CD4-positive, alpha-beta T cell treated with Interferon alpha-2 for 1 hour (primary cell): Measurements from ENCODE around the gene SMAD9.

Source experiments
- DNase-seq, 2 donors: peaks; one replicate each; pipeline ENCODE4 v3.0.0-alpha.2; 2020 to 2022

The SMAD9 gene

GRCh38 chr13:36919833-36920615, at the start of gene SMAD9:
Gene SMAD9, minus strand, starts transcription at chr13:36920238. Its CDS starts 40,549 bp downstream, at chr13:36879689.
- no peak for DNase-seq

GRCh38 chr13:36966404-36966803, 46.4 kb upstream of the SMAD9 start:
- no peak for DNase-seq

DNA sequence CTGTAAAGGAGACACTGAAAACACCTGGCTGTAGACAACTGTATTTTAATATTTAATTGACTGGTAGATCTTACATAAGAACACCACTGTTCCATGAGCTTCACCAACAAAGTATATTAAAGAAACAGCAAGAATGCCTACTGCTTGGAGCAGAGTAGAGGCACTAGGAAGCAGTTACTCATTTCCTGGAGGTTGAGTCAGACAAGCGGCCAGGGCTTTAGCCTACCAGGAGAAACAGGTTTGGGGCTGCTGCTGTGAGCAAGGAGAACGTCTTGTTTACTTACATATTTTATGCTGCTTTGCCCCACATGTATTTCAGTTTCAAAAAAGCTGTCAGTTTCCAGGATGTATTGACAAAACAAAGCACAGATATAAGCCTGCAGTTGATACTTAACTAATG, 45.7 kb upstream of the SMAD9 start:
- no peak for DNase-seq

- no peak for DNase-seq
Measured at GRCh38 chr13:36959456-36960116, 39.5 kb upstream of the SMAD9 start.

GRCh38 chr13:36954542-36954941, 34.5 kb upstream of the SMAD9 start:
- DNase-seq = no peak

- no peak for DNase-seq
Measured at GRCh38 chr13:36950920-36951319, 30.9 kb upstream of the SMAD9 start.

GRCh38 chr13:36950330-36950729, 30.3 kb upstream of the SMAD9 start:
- DNase-seq = no peak

DNA sequence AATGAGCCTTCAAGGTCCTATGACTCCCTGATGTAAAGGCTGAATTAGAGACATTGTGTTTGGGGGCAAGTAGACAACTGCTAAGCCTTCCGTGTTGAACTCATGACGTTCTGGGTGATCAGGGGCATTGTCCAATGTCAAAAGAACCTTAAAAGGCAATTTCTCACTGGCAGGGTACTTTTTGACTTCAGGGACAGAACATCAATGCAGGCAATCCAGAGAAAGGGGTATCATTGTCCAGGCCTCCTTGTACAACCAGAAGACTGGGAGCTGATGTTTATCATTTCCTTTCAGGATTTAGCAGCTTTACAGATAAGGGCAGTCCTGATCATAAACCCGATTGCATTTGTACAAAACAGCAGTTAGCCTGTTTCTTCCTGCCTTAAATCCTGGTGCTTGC, 25.0 kb upstream of the SMAD9 start:
- no peak for DNase-seq

DNA sequence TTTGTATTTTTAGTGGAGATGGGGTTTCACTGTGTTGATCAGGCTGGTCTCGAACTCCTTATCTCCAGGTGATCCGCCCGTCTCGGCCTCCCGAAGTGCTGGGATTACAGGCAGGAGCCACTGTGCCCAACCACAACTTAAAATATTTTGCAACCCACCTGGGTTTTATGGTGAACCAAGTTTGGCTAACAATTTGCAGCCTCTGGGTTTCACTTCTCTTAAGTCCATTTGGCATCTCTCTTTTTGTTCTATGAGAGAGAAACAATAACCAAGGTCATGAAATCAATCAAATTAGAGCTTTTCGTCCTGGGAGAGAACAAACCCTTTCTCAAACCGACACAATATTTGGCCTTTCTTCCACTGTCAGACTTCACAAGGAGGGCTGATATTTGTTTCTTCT, 5.6 kb upstream of the SMAD9 start:
- DNase-seq = no peak

DNA sequence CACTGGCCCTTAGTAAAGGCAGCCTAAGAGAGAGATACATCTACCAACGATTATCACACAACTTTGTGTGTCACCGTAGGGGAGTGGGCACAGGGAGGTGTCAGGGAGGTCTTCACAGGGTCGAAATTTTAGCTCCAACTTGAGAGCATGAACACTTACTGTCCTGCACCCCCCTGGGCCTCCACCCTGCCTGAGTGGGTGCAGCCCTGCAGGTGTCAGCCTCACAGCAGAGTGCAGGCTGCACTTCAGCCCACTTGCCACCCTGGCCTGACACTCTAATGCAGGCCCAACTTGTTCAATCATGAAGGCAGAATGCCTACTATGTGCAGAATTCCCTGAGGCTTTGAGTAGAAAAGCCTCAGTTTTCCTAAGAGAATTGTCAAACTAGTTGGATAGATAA, 4.0 kb upstream of the SMAD9 start:
- DNase-seq = no peak

DNA sequence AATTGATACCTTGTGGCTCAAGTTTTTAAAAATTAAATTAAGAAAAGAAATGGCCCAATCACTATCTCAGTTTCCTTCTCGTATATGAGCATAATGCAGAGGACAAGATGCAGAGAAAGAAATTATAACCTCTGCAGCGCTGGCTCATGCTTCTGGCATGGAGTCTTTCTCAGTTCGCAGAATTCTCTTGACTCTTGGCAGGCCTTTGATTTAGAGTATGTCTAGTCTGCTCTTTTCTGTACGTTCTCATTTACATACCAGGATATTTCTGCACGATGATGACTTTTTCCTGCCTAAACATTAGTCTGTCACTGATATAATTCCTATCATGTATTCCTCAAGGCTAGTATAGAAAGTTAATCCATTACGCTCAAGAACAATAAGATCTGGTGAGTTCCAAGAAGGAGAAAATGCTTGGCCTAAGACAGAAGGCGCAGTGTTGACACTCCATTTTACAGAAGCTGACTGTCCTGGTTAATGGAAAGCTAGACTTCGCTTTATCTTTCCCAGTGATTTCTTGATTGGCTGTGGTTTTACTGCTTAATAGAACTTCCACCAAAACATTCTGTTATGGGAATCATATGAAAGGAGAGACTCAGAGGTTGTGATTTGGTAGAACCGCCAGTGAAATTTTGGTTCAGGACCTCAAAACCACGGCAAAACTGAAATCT, 1.7 kb upstream of the SMAD9 start:
- no peak for DNase-seq

- DNase-seq = no peak
Measured at GRCh38 chr13:36920616-36921185, 663 bp upstream of the SMAD9 start.

DNA sequence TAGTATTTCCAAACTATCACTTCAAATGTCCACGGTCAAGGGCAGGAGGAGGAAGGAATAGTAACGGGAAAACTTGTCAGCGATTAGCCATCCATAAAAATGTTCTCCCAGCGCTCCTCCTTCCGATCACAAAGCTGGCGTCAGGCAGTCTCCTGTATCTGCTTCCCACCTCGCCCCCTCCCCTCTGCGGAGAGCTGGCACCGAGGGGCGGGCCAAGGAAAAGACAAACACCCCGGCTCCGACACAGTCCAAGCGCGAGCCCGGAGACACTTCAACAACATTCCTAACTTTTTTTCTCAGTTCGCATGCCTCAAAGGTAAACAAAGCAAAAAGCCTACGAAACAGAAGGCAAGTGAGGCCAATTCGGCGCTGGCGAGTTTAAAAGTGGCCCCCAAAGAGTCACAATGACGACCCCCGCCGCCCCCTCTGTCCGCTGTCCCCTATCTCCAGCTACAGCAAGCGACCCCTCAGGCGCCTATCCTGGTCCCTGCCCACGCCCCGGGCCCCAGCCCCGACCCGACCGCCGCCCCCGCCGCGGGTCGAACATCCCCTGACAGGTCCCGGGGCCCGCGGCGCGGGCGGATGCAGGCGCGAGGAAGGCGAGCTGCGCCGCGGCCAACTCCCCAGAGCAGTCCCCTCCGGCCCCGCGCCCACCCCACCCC, 736 bp downstream of the SMAD9 start:
- DNase-seq = no peak

- DNase-seq = no peak
Measured at GRCh38 chr13:36918246-36919131, 1.5 kb downstream of the SMAD9 start.

DNA sequence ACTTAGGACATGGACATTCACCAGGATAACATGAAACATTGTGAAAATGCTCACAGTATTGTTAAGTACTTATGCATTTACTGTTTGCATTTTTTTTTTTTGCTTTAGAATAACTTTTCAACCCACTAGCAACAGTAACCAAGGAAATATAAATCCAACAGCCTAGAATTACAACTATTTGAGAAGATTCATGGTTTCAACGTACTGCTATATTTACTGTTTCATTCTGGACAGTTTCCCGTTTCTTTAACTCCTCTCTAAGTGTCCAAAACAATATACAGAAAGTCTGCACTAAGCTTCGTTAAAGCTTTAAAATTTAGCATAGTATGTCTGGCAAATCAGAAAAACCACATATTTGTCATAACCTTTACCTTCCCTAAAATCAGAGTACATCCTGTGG, 2.7 kb downstream of the SMAD9 start:
- DNase-seq = no peak

DNA sequence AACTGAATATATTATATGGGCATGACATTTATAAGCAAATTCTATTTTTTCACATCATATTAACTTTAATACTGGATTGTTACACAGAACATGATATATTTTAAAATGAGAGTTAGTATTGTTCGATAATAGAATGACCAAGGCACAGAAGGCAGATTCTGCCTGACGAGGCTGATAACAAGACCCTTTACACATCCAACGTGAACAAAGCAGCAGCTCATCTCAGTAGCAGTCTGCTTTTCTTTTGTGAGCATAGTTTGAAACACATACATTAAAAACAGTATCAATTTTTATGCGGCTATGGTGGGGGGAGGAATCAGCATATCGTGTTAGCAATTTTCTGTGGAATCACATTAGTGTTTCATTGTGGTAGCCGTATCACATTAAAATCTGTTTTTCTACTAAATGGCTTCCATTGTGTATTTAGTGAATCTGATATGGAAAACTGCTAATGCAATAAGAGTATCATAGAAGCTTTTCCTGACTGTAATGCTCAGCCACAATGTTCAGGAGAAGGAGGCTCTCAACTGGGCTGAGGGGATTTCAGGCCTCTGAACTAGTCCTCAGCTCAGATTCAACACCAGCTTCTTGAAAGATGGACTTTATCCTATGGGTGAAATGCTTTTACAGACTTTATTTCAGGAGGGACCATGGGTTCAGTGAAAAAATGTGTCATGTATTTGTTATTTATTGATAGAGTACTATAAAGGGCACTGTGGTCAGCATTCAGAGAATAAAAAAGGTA, 4.0 kb downstream of the SMAD9 start:
- no peak for DNase-seq

DNA sequence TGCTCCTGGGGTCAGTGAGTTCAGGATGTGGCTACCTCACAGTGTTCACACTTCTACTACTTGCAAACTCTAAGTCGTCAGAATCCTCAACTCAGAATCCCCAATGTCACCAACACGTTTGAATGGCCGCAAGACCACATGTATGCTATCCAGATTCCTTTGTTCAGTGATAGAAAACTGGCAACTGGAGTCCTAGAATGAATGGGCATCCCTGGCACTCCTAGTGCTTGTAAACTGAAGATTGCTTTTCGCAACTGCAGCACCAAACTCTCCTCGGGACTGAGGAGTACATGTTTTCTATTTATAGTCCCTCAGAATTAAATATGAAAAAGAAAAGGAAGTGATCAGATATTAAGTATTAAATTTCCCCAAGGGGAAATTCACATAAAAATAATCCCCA, 4.9 kb downstream of the SMAD9 start:
- no peak for DNase-seq

DNA sequence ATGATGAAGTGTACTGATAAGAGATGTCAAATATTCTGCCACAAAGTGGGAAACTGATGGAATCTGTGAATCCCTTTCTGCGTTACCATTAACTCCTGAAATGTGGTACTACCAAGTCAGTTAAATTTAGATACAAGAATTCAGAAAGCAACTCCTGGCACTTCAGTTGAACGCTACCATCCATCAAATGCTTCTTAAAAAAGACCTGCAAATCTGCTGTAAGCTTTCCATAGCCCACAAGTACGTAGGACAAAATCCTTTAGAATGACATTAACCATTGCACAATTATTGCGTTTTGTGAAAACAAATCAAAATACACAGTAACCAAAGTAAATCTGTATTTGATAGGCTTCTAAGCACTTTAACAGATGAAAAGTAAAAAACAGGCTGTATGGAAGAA, 5.4 kb downstream of the SMAD9 start:
- DNase-seq = no peak

GRCh38 chr13:36913463-36913862, 6.6 kb downstream of the SMAD9 start:
- DNase-seq = no peak

- DNase-seq = no peak
Measured at GRCh38 chr13:36912973-36913372, 7.1 kb downstream of the SMAD9 start.

GRCh38 chr13:36912369-36912768, 7.7 kb downstream of the SMAD9 start:
- DNase-seq = no peak
